CD4-positive, alpha-beta T cell treated with Interleukin-12 subunit alpha and Interleukin-12 subunit beta, for 1 hour (primary cell): Measurements from ENCODE around the gene ANXA9.
A peak's percentile ranks its signal among the peaks of the same experiment; 100 is the strongest.

Experiments
- DNase-seq: peaks from one replicate; pipeline ENCODE4 v3.0.0-alpha.2; 2020

ANXA9 gene

GRCh38 chr1:151005729-151006319, 23.7 kb downstream of the ANXA9 start:
- DNase-seq, result no peak

DNA sequence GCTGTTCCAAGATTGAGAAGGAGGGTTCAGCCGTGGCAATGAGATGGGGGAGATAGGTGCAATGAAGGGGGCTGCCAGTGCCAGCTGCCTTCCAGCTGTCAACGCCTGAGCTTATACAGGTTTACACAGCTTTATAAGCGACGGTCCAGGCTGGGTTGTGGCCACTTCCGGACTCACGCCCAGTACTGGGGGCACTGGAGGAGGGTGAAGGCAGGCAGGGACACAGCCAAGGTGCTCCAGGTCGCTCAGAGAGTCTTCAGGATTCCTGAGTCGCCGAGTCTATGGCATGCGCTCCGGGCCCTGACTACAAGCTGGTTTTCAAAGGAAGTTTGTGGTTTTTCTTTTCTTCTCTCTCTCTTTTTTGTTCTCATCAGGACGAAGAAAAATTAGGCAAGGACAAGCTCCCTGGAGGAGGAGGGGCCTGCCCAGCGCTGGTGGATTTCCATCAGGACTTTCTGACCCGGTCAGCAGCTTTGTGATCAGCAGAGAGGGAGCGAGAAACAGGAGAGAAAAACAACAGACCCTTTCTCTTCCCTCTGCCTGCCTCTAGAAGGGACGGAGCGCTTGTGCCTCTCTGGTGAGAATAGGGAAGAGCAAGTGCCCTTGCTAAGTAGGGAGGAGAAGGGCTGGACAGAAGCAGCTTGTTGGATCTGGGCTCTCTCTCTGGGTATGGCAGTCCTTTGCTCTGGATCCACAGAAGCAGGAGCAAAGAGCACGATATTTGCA, 24.4 kb downstream of the ANXA9 start, which contains the start of gene MINDY1:
Gene MINDY1, minus strand, starts transcription at position 576 of the 726 bp plus-strand sequence. CDS start 4,285 bp downstream, outside the sequence.
- peak; percentile 48 for DNase-seq

DNA sequence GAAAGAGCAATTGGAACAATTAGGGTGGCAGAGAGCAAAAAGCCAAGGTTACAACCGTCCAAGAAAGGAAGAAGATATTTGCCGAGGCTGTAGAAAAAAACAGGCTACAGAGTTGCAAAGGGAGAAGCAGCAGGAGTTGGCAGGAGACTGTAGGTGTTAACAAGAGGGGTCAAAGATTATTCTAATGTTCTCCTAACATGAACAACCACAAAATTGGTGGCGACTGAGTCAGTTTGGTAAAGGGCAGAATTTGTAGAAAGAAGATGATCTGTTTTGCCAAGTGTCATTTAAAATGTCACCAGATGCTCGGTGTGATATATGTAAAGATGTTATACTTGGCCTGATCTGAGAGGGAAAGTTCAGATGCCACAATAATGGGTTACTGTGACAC, 25.8 kb downstream of the ANXA9 start:
- no peak for DNase-seq

- peak; percentile 99 for DNase-seq
These were observed 26.4 kb downstream of the ANXA9 start, which contains the start of gene PRUNE1 for GRCh38 chr1:151008244-151009205. Gene PRUNE1 (plus strand): TSS chr1:151008449. CDS start chr1:151008633, 184 bp downstream.

DNA sequence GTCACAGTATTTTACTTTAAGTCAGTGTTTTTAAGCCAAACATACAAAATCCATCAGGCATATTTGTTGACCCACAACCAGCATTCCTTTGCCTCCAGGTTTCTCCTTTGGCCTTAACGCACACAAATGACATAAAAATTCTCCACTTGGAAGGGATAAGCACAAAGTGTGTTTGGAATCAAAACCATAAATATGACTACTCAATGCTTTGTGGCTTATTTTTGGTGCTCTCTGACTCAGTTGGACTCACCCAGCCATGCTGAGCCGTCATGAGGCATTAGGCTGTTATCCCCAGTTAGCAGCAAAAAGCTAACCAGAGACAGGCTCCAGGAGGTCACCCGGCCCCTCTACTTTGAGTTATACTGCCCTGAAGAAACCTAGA, 27.1 kb downstream of the ANXA9 start:
- DNase-seq, result no peak

GRCh38 chr1:151009674-151010345, 27.7 kb downstream of the ANXA9 start:
- no peak for DNase-seq

GRCh38 chr1:151010346-151010726, 28.2 kb downstream of the ANXA9 start:
- no peak for DNase-seq

DNA sequence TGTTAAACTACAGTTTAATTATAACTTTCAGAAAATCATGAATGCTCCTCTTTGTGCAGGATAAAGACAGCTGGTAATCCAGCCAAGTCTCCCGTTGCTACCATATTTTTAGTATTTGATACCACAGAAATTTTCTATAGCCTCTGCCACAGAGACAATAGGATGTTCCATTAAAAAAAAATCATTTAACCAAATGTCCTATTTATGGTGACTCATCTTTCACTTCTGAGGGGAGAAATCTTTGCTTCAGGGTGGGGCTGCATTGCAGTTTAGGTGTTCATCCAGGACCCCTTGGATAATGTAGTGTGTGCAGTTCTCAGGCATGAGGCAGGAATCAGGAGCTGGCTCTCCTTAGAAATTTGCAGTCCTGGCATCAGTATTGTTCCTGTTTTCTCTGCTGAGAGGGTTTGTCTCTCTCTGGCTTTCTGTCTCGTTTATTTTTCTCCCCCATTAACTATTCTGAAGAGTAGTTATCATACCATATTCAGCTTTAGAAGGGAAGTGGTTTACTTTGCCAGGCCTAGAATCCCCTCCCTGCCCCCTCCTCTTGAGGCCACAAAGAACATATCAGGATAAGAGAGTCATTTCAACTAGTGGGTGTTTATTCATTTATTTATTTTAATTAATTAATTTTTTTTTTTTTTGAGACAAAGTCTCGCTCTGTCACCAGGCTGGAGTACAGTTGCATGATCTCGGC, 29.2 kb downstream of the ANXA9 start:
- DNase-seq, result no peak

GRCh38 chr1:151012684-151013471, 30.8 kb downstream of the ANXA9 start:
- DNase-seq, result no peak

DNA sequence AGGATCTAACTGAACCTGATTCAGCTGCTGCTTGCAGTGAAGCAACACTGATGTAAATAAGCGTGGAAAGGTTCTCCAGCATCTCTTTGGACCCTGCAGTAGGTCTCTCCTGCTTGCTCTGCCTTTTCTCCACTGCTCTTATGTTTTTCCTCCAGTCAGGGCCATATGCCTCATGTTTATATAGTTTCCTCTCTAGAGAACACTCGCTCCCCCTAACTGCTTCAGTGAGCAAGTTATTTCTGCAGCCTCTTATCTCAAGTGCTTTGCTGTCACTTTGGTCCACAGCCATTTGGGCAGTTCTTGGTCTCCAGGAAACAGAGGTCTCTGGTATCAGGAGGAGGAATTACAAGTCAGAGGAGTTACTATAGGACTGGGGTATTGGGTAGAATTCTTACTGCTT, 31.4 kb downstream of the ANXA9 start:
- no peak for DNase-seq

DNA sequence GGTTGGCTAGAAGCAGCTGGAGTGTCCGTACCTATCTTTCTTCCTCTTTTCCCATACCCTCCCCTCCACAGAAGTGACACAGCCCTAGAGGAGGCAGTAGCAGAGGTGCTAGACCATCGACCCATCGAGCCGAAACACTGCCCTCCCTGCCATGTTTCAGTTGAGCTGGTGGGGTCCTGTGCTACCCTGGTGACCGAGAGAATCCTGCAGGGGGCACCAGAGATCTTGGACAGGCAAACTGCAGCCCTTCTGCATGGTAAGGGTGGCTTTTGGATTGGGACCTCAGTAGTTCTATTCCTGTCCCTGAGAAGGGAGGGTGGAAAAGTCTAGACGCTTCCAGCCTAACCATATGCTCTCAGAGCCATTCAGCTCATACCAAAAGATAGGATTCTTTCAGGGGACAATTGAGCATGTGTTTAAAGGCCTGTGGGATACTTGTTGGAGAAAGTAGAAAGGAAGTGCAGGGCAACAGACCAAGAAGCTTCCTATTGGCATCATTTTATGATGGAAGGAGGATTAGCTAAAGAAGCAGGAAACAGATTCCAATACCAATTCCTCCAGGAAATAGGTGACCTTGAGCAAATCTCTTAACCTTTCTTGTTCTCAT, 42.6 kb downstream of the ANXA9 start:
- DNase-seq, result peak; percentile 90

GRCh38 chr1:151026460-151026859, 44.4 kb downstream of the ANXA9 start:
- DNase-seq, result no peak

GRCh38 chr1:151032164-151032563, 50.1 kb downstream of the ANXA9 start:
- DNase-seq, result no peak

- DNase-seq, result no peak
These were observed 53.1 kb downstream of the ANXA9 start for GRCh38 chr1:151035167-151035566.

DNA sequence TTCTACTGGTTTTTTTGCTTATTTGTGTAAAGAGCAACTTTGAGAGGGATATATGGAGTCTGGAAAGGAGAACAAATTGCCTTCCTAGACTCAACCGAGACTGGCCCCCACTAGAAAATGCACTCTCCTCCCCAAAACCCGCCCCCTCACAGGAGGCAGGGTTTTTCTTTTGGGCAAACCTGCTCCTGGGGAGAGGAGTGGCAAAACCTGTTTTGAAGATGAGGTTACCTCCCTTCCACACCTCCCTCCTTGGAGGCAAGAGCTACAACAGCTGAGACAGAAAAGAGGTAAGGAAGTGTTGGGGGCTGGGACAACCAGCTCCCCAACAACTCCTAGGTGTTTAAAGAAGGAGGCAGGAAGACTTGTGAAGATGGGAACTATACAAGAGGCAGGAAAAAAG, 54.3 kb downstream of the ANXA9 start, which contains the start of gene BNIPL:
Gene BNIPL, plus strand, starts transcription at position 231 of the 400 bp plus-strand sequence. Its CDS starts 140 bp downstream, at position 371.
- no peak for DNase-seq

GRCh38 chr1:151037032-151037431, 54.9 kb downstream of the ANXA9 start:
- no peak for DNase-seq

GRCh38 chr1:151039521-151039920, 57.4 kb downstream of the ANXA9 start:
- DNase-seq, result no peak

- DNase-seq, result peak; percentile 28
These were observed 61.1 kb downstream of the ANXA9 start for GRCh38 chr1:151043163-151043562.
